GM21529 (cell line): ENCODE data around the gene GPR162.

Experiments used
- ATAC-seq: cut with Tn5 transposase; IDR thresholded peaks from one replicate; pipeline ENCODE4 v1.9.1; 2021; ENCODE audit not compliant: unreplicated experiment

Gene GPR162

GRCh38 chr12:6822426-6823135, 960 bp downstream of the GPR162 start:
- ATAC-seq, result no peak

- ATAC-seq, result no peak
These were observed 1.8 kb downstream of the GPR162 start for GRCh38 chr12:6823182-6824084.

GRCh38 chr12:6824085-6824775, 2.6 kb downstream of the GPR162 start:
- no peak for ATAC-seq

GRCh38 chr12:6824901-6825381, 3.3 kb downstream of the GPR162 start:
- ATAC-seq, result no peak

GRCh38 chr12:6825398-6826124, 3.9 kb downstream of the GPR162 start:
- no peak for ATAC-seq

- no peak for ATAC-seq
These were observed 4.6 kb downstream of the GPR162 start for GRCh38 chr12:6826125-6826733.

GRCh38 chr12:6826734-6827436, 5.3 kb downstream of the GPR162 start:
- no peak for ATAC-seq

GRCh38 chr12:6827437-6827911, 5.9 kb downstream of the GPR162 start:
- ATAC-seq, result no peak

GRCh38 chr12:6827982-6828780, 6.6 kb downstream of the GPR162 start, which contains the start of gene P3H3:
P3H3 (plus strand) TSS chr12:6828407; CDS start chr12:6828441, 34 bp downstream.
- no peak for ATAC-seq

GRCh38 chr12:6828781-6829535, 7.3 kb downstream of the GPR162 start:
- no peak for ATAC-seq

- no peak for ATAC-seq
These were observed 8.1 kb downstream of the GPR162 start for GRCh38 chr12:6829536-6830220.

GRCh38 chr12:6830286-6830890, 8.8 kb downstream of the GPR162 start:
- ATAC-seq, result no peak

- ATAC-seq, result no peak
These were observed 9.4 kb downstream of the GPR162 start for GRCh38 chr12:6830999-6831398.

- ATAC-seq, result no peak
These were observed 9.9 kb downstream of the GPR162 start for GRCh38 chr12:6831450-6831995.

GRCh38 chr12:6832125-6832524, 10.5 kb downstream of the GPR162 start:
- no peak for ATAC-seq

GRCh38 chr12:6833189-6833890, 11.7 kb downstream of the GPR162 start:
- no peak for ATAC-seq
